ENCODE measurements around the gene ATP6V0C.

Gene ATP6V0C

DNA sequence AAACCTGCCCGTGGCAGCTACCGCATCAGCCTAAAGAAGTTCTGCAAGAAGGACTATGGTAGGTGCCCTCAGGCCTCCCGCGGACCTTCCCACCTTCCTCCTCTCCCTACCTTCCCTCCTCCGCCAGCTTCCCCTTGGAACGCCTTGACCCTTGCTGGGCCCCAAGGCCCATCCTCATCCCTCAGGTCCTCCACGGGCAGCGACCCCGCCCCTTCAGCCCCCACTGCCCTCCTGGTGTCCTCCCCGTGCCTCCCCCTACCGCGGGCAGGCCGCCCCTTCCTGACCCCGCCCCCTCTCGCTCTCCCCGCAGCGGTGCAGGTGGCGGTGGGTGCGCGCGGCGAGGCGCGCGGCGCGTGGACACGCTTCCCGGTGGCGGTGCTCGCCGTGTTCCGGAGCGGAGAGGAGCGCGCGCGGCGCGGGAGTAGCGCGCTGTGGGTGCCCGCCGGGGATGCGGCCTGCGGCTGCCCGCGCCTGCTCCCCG, 40.3 kb upstream of the ATP6V0C start:
- TF ChIP-seq, protein P1, sequence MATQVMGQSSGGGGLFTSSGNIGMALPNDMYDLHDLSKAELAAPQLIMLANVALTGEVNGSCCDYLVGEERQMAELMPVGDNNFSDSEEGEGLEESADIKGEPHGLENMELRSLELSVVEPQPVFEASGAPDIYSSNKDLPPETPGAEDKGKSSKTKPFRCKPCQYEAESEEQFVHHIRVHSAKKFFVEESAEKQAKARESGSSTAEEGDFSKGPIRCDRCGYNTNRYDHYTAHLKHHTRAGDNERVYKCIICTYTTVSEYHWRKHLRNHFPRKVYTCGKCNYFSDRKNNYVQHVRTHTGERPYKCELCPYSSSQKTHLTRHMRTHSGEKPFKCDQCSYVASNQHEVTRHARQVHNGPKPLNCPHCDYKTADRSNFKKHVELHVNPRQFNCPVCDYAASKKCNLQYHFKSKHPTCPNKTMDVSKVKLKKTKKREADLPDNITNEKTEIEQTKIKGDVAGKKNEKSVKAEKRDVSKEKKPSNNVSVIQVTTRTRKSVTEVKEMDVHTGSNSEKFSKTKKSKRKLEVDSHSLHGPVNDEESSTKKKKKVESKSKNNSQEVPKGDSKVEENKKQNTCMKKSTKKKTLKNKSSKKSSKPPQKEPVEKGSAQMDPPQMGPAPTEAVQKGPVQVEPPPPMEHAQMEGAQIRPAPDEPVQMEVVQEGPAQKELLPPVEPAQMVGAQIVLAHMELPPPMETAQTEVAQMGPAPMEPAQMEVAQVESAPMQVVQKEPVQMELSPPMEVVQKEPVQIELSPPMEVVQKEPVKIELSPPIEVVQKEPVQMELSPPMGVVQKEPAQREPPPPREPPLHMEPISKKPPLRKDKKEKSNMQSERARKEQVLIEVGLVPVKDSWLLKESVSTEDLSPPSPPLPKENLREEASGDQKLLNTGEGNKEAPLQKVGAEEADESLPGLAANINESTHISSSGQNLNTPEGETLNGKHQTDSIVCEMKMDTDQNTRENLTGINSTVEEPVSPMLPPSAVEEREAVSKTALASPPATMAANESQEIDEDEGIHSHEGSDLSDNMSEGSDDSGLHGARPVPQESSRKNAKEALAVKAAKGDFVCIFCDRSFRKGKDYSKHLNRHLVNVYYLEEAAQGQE (IDR thresholded peaks at IDR 0.05; ENCODE audit: insufficient read depth in 1 of 2, low read depth in 2 of 2, low read length in 2 of 2), result no peak
- TF ChIP-seq SIN3A (IDR thresholded peaks at IDR 0.05; ENCODE audit: borderline replicate concordance, insufficient read depth, low read length) (no peak), FOXP2 (optimal IDR thresholded peaks at IDR 0.05; ENCODE audit: borderline replicate concordance, extremely low read depth, extremely low read length, insufficient read depth) (no peak), TAF1 (IDR thresholded peaks at IDR 0.05; ENCODE audit: borderline replicate concordance, insufficient read depth, low read length) (no peak)

DNA sequence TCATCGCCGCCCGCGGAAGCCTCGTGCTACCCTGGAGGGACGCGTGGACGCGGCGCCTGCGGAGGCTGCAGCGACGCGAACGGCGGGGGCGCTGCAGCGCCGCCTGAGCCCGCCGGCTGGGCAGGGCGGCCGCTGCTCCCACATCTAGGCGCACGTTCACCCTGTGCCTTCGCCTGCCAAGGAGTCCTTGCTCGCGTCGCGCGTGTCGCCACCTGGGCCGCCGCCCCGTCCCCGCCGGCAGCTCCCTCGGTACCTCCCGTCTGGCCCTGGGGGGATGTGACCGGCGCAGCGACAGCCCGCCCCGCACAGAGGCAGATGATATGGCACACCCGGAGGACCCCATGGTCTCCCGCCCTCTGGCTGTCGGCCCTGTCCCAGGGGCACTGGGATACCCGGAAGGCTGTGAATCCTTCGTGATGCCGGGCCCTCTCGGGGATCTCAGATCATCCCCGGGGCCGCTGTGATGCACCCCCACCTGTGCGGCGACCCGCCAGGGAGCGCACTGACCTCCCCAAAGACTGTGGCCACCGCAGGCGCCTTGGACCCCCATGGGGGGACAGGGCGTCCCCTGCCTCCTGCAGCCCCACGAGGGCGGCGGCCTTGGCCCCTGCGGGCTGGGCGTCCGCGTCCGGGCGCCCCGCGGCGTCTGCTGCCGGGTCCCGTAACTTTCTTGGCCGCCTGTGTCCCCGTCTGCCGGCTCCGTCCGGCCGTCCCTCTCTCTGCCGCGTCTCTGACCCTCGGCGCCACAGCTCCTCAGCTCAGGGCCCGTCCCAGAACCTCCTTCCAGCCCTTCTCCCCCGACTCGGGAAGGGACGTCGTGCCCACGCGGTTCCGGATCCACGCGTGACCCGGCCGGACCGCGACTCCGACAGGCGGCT, 39.5 kb upstream of the ATP6V0C start:
- TF ChIP-seq TAF1 (IDR thresholded peaks at IDR 0.05; ENCODE audit: borderline replicate concordance, insufficient read depth, low read length) (no peak), FOXP2 (optimal IDR thresholded peaks at IDR 0.05; ENCODE audit: borderline replicate concordance, extremely low read depth, extremely low read length, insufficient read depth) (no peak), SIN3A (IDR thresholded peaks at IDR 0.05; ENCODE audit: borderline replicate concordance, insufficient read depth, low read length) (no peak), POLR2AphosphoS5 (IDR thresholded peaks at IDR 0.05; ENCODE audit: low read depth, low read length) (no peak)
- TF ChIP-seq, protein P1 (IDR thresholded peaks at IDR 0.05; ENCODE audit: insufficient read depth in 1 of 2, low read depth in 2 of 2, low read length in 2 of 2), result no peak

DNA sequence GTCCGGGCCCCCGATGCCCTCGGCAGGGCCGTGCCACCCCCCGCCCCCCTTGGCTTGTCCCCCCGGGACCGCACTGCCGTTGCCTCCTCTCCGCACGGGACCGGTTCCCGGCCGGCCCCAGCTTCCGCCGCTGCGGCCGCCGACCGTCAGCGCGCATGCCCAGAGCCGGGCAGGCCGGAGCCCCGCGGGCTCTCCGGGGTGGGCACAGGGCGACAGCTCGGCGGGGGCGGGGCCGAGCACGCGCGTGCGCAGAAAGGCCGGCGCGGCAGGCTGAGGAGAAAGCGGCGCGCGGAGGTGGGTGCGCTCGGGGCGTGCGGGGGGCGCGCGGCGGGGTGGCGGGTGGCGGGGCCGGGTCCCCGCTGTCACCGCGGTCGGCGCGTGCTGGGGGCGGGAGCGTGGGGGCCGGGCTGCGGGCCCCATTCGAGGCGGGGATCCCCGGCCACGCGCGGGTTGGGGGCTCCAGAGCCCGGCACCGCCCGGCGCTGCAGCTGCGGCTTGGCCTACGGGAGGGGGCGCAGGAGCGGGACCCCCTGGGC, 38.8 kb upstream of the ATP6V0C start, which contains the start of gene TBC1D24:
TBC1D24 (plus strand) TSS at position 251 of the 536 bp plus-strand sequence. CDS start 21,022 bp downstream, outside the sequence.
- TF ChIP-seq TAF1 (IDR thresholded peaks at IDR 0.05; ENCODE audit: borderline replicate concordance, insufficient read depth, low read length) (peak; percentile 34; the same call in 1 of the 2 replicates), POLR2AphosphoS5 (IDR thresholded peaks at IDR 0.05; ENCODE audit: low read depth, low read length) (peak; percentile 60; the same call in 1 of the 2 replicates), FOXP2 (optimal IDR thresholded peaks at IDR 0.05; ENCODE audit: borderline replicate concordance, extremely low read depth, extremely low read length, insufficient read depth) (peak; percentile 58), SIN3A (IDR thresholded peaks at IDR 0.05; ENCODE audit: borderline replicate concordance, insufficient read depth, low read length) (0 out of 2 replicates have a peak, but pooled peaks have one; percentile 53)
- TF ChIP-seq, protein P1 (IDR thresholded peaks at IDR 0.05; ENCODE audit: insufficient read depth in 1 of 2, low read depth in 2 of 2, low read length in 2 of 2), result no peak

DNA sequence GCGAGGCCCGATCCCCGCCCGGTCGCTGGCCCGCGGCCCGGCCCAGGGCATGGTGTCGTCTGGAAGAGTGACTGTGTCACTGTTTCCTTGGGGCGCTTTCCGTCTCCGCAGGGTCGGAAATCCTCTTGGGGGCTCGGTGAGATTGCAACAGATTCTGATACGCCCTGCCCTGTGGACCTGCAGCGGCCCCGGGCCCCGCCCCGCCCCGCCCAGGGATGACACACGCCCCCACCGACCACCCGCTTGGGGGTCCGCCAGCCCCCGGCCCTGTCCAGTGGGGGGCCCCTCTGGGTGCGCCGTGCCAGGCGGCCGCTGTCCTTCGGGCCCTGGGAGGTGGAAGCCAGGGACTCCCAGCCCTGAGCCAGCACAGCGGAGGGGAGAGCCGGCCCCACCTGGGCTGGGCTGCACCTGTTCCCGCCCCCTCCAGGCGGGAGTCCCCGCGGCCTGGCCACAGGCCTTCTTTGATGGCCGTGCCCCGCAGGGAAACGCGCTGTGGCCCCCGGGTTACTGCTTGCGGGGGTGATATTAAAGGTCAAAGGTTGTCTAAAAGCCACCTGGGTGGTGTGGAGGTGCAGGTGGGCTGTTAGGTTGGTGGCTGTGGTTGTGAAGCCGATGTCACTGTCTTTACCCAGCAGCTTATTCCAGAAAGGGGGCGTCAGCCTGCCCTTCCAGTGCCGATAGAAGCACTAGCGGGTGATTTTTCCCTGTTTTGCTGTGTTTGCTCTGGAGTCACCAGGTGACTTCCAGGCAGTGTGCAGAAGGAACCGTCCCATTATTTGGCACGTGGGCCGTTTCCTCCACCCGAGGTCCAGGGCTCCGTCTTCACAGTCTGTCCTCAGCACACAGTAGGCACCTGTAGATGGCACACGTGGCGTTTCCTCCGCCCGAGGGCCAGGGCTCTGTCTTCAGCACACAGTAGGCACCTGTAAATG, 38.1 kb upstream of the ATP6V0C start:
- TF ChIP-seq, protein P1 (IDR thresholded peaks at IDR 0.05; ENCODE audit: insufficient read depth in 1 of 2, low read depth in 2 of 2, low read length in 2 of 2), result no peak
- TF ChIP-seq TAF1 (IDR thresholded peaks at IDR 0.05; ENCODE audit: borderline replicate concordance, insufficient read depth, low read length), result no peak
- TF ChIP-seq POLR2AphosphoS5 (IDR thresholded peaks at IDR 0.05; ENCODE audit: low read depth, low read length), result no peak
- TF ChIP-seq SIN3A (IDR thresholded peaks at IDR 0.05; ENCODE audit: borderline replicate concordance, insufficient read depth, low read length), result no peak
- TF ChIP-seq FOXP2 (optimal IDR thresholded peaks at IDR 0.05; ENCODE audit: borderline replicate concordance, extremely low read depth, extremely low read length, insufficient read depth), result no peak

Measured in PFSK-1 (cell line).